WTC11 (cell line): ENCODE data around the gene NOL9. TPM values are rescaled to one million over a fixed set of nuclear protein-coding genes. Genes with fewer than 3 reads are reported as not detected.

Experiments used
- ATAC-seq: fragments of 200-7000 bp; cut with Tn5 transposase; 2 replicates; pipeline ENCODE4 v1.10.0; 2021; ENCODE audit warnings: mild to moderate bottlenecking, moderate library complexity
- CTCF ChIA-PET: fragments of 300-600 bp; sonication (Branson Sonifier 250); formaldehyde crosslinking; loops from one replicate; lab custom pipeline; 2021; ENCODE audit warnings: antibody characterized with exemption; lab: Charles Lee
- POLR2A ChIA-PET: fragments of 350-600 bp; sonication (Branson Sonifier 250); formaldehyde crosslinking; loops from one replicate; lab custom pipeline; 2021; ENCODE audit warnings: antibody characterized with exemption; lab: Charles Lee
- DNase-seq: peaks from one replicate; pipeline ENCODE4 v3.0.0; 2021; ENCODE audit warnings: low spot score
- H3K27ac Mint-ChIP-seq: 2 replicates; pipeline ENCODE4 v1.8.0; 2021; ENCODE audit warnings: mixed read lengths
- H3K27me3 Mint-ChIP-seq: 2 replicates; pipeline ENCODE4 v1.8.0; 2021; ENCODE audit warnings: low read depth, mild to moderate bottlenecking, moderate library complexity, mixed read lengths
- H3K36me3 Mint-ChIP-seq: 2 replicates; pipeline ENCODE4 v1.8.0; 2021; ENCODE audit warnings: mixed read lengths
- H3K4me1 Mint-ChIP-seq: 2 replicates; pipeline ENCODE4 v1.8.0; 2022; ENCODE audit warnings: mixed read lengths
- H3K4me3 Mint-ChIP-seq: 2 replicates; pipeline ENCODE4 v1.8.0; 2021; ENCODE audit warnings: mild to moderate bottlenecking, moderate library complexity, mixed read lengths
- H3K9me3 Mint-ChIP-seq: 2 replicates; pipeline ENCODE4 v1.8.0; 2021; ENCODE audit warnings: mixed read lengths
- ATF1 ChIP-seq: sonication (generic); formaldehyde crosslinking; IDR thresholded peaks from 2 replicates; pipeline ENCODE4 v1.8.1; 2023; ENCODE audit warnings: mild to moderate bottlenecking, moderate library complexity, missing genetic modification reagents
- CREM ChIP-seq: sonication (generic); formaldehyde crosslinking; IDR thresholded peaks from 2 replicates; pipeline ENCODE4 v1.8.1; 2022; ENCODE audit warnings: mild to moderate bottlenecking, missing genetic modification reagents, moderate library complexity
- FOXP1 ChIP-seq: sonication (generic); formaldehyde crosslinking; IDR thresholded peaks from 2 replicates; pipeline ENCODE4 v1.8.0; 2022; ENCODE audit warnings: missing genetic modification reagents, mild to moderate bottlenecking, moderate library complexity, borderline replicate concordance
- JAZF1 ChIP-seq: fragments of 250-450 bp; sonication (Bioruptor Pico); IDR thresholded peaks from 2 replicates; pipeline ENCODE4 v1.9.0; 2021; ENCODE audit warnings: moderate library complexity, mild to moderate bottlenecking, inconsistent platforms
- NFE2L1 ChIP-seq: sonication (generic); formaldehyde crosslinking; IDR thresholded peaks from 2 replicates; pipeline ENCODE4 v1.8.1; 2023; ENCODE audit warnings: missing genetic modification reagents
- NR2C2 ChIP-seq: sonication (generic); formaldehyde crosslinking; IDR thresholded peaks from 2 replicates; pipeline ENCODE4 v1.8.0; 2022; ENCODE audit warnings: mild to moderate bottlenecking, missing genetic modification reagents
- OVOL2 ChIP-seq: fragments of 250-450 bp; sonication (Bioruptor Pico); IDR thresholded peaks from 2 replicates; pipeline ENCODE4 v1.9.0; 2021; ENCODE audit warnings: mild to moderate bottlenecking, borderline replicate concordance
- TEAD4 ChIP-seq: sonication (generic); formaldehyde crosslinking; IDR thresholded peaks from 2 replicates; pipeline ENCODE4 v1.8.0; 2022; ENCODE audit warnings: mild to moderate bottlenecking, missing genetic modification reagents
- TP53 ChIP-seq: sonication (generic); formaldehyde crosslinking; IDR thresholded peaks from 2 replicates; pipeline ENCODE4 v1.8.1; 2023; ENCODE audit warnings: mild to moderate bottlenecking, missing genetic modification reagents
- ZNF317 ChIP-seq: sonication (generic); formaldehyde crosslinking; IDR thresholded peaks from 2 replicates; pipeline ENCODE4 v1.8.1; 2023; ENCODE audit warnings: low read depth, mild to moderate bottlenecking, moderate library complexity, missing genetic modification reagents, borderline replicate concordance
- total RNA-seq: library from RNA; stranded (reverse); gene quantifications from 3 replicates; pipeline ENCODE4 v1.2.3, GENCODE V29; 2021
- TF ChIP-seq, protein P1 (sequence below): fragments of 250-450 bp; sonication (Bioruptor Pico); IDR thresholded peaks from 2 replicates; pipeline ENCODE4 v1.9.0; 2021; ENCODE audit warnings: mild to moderate bottlenecking, borderline replicate concordance
- TF ChIP-seq, protein P2 (sequence below): sonication (generic); formaldehyde crosslinking; IDR thresholded peaks from 2 replicates; pipeline ENCODE4 v1.8.0; 2022; ENCODE audit warnings: mild to moderate bottlenecking, missing genetic modification reagents
- TF ChIP-seq, protein P3 (sequence below): fragments of 200-600 bp; IDR thresholded peaks from 2 replicates; pipeline ENCODE4 v1.8.0; 2022; ENCODE audit warnings: antibody characterized with exemption
- TF ChIP-seq, protein P4 (sequence below): sonication (generic); formaldehyde crosslinking; IDR thresholded peaks from 2 replicates; pipeline ENCODE4 v1.8.1; 2022; ENCODE audit warnings: low read depth, missing genetic modification reagents, borderline replicate concordance
- TF ChIP-seq, protein P5 (sequence below): sonication (generic); formaldehyde crosslinking; IDR thresholded peaks from 2 replicates; pipeline ENCODE4 v1.8.0; 2022; ENCODE audit warnings: mild to moderate bottlenecking, missing genetic modification reagents

The NOL9 gene
- total RNA-seq, 1 experiment from 2014 or later, result 37.4 TPM

DNA sequence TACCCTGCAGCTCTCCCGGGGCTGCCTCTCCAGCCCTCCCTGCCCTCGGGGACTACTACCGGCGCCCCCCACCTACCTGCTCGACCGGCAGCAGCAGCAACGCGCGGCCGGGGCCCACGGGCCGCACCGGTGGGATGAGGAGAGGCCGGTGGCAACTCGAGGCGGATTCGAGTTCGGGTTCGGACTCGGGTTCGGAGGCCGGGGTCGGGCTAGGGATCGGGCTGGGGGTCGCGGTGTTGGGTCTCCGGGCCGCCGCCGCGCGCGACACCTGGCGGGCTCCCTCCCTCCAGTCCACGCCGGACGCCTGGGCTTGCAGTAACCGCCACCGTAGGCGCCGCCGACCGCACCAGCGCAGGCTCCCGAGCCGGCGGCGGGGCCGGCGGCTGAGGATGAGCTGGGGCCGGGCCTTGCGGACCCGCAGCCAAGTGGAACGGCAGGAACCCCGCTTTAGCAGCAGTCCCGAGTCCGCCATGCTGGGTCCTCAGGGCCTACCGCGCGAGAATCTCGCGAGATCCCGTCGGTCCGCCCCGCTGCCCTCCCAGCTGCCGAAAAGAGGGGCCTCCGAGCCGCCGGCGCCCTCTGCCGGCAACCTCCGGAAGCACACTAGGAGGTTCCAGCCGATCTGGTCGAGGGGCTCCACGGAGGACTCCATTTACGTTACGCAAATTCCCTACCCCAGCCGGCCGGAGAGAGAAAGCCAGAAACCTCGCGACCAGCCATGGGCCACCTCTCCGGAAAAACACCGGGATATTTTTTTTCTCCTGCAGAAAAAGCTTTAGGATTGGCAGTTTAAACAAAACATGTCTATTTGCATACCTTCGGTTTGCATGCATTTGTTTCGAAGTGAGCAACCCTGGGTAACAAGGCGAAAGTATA, at the start of gene NOL9 (continued):
- TF ChIP-seq, protein P1, sequence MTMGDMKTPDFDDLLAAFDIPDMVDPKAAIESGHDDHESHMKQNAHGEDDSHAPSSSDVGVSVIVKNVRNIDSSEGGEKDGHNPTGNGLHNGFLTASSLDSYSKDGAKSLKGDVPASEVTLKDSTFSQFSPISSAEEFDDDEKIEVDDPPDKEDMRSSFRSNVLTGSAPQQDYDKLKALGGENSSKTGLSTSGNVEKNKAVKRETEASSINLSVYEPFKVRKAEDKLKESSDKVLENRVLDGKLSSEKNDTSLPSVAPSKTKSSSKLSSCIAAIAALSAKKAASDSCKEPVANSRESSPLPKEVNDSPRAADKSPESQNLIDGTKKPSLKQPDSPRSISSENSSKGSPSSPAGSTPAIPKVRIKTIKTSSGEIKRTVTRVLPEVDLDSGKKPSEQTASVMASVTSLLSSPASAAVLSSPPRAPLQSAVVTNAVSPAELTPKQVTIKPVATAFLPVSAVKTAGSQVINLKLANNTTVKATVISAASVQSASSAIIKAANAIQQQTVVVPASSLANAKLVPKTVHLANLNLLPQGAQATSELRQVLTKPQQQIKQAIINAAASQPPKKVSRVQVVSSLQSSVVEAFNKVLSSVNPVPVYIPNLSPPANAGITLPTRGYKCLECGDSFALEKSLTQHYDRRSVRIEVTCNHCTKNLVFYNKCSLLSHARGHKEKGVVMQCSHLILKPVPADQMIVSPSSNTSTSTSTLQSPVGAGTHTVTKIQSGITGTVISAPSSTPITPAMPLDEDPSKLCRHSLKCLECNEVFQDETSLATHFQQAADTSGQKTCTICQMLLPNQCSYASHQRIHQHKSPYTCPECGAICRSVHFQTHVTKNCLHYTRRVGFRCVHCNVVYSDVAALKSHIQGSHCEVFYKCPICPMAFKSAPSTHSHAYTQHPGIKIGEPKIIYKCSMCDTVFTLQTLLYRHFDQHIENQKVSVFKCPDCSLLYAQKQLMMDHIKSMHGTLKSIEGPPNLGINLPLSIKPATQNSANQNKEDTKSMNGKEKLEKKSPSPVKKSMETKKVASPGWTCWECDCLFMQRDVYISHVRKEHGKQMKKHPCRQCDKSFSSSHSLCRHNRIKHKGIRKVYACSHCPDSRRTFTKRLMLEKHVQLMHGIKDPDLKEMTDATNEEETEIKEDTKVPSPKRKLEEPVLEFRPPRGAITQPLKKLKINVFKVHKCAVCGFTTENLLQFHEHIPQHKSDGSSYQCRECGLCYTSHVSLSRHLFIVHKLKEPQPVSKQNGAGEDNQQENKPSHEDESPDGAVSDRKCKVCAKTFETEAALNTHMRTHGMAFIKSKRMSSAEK, result no peak
- TF ChIP-seq OVOL2, result no peak
- TF ChIP-seq JAZF1 (CRISPR knock-in tag), result no peak
- TF ChIP-seq, protein P2, sequence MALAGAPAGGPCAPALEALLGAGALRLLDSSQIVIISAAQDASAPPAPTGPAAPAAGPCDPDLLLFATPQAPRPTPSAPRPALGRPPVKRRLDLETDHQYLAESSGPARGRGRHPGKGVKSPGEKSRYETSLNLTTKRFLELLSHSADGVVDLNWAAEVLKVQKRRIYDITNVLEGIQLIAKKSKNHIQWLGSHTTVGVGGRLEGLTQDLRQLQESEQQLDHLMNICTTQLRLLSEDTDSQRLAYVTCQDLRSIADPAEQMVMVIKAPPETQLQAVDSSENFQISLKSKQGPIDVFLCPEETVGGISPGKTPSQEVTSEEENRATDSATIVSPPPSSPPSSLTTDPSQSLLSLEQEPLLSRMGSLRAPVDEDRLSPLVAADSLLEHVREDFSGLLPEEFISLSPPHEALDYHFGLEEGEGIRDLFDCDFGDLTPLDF (CRISPR knock-in tag), result no peak
- 0 out of 2 replicates have a peak, but pooled peaks have one; percentile 18 for TF ChIP-seq ATF1 (CRISPR knock-in tag)

DNA sequence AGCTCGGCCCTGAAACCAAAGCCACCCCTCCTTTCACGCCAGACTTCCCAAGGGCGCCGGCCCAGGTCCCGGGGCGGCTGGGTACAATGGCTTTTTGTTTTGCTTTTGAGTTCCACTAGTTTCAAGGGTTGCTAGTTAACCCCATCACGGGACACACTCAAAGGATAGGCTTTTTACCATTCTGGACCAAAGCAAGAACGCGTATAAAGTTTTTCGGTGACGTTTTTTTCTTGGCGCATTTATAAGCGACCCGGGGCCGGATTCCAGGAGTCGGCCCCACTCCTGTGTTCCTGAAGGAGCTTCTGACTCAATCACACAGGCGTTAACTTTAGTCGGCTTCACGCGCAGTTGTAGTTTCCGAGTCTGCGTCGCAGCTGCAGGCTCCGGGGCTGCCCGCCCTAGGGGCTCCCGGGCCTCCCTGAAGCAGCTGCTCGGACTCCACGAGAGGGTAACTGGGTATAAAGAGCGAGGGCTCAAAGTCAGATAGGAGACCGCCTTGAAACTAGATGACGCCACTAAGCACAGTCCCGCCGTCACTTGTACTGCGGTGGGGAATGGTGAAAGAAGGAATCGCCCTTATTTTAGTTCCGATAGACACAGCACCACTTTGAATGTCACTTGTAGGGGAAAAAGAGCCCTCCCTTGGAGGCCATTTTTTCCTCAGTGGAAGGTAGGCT, 49.1 kb upstream of the NOL9 start:
- no peaks in the 10 kb centered on the region for H3K36me3 Mint-ChIP-seq

DNA sequence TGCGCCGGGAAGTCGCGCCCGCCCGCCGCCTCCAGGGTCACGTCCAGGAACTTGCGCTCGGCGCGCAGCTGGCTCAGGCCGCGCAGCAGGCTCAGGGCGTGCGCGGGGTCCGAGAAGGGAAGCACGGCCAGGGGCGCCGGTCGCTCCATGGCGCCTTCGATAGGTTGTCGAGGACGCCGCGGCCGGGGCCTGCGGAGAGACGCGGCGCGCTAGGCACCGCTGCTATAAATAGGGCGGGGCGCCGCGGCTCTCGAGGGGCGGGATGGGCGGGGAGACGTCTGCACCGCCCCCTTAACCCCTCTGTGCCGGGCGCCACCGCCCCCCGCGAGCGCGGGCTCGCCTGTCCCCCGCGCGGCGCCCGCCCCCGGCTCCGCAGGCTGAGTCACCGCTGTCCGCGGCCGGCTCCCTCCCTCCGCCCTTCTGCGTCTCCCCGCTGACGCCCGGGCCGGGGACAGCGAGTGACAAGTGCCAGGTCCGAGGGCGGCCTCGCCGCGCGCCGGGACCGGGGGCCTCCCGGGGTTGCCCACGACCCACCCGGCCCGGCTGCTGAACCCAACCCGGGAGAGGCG, 48.4 kb upstream of the NOL9 start, which contains the start of gene KLHL21:
TSS of gene KLHL21 (minus strand) at position 201 of the 569 bp plus-strand sequence. CDS start at position 149, 52 bp downstream.
- H3K27me3 Mint-ChIP-seq, result no peaks in the 10 kb centered on the region; the same call in 1 of the 2 replicates
- H3K4me3 Mint-ChIP-seq, result peak within 1 kb of the TSS; percentile 80
- ChIA-PET POLR2A (interaction anchor here (0.8 to 1.7 kb wide), 8 partner anchors 10 to 44 kb away, joined by 3 to 8 read pairs (median 4); partner anchors contain the start of genes PHF13 and ZBTB48), CTCF (interaction anchor here (0.6 to 1.9 kb wide), 12 partner anchors 11 to 468 kb away, joined by 3 to 10 read pairs (median 4); partner anchors contain the start of genes NOL9, PHF13, THAP3 and ZBTB48)
- H3K4me1 Mint-ChIP-seq, result peaks cover 23% of the 10 kb centered on the region
- H3K9me3 Mint-ChIP-seq, result no peaks in the 10 kb centered on the region
- peak; percentile 78 for DNase-seq
- ATAC-seq, result peak; percentile 51
- peaks cover 3% of the 10 kb centered on the region; the same call in 1 of the 2 replicates for H3K36me3 Mint-ChIP-seq
- H3K27ac Mint-ChIP-seq, result peak within 1 kb of the TSS; percentile 97
- TF ChIP-seq FOXP1 (no peak), ZNF317 (CRISPR knock-in tag) (no peak), TP53 (CRISPR knock-in tag) (no peak), NFE2L1 (CRISPR knock-in tag) (no peak), NR2C2 (CRISPR knock-in tag) (no peak)
- TF ChIP-seq, protein P3, sequence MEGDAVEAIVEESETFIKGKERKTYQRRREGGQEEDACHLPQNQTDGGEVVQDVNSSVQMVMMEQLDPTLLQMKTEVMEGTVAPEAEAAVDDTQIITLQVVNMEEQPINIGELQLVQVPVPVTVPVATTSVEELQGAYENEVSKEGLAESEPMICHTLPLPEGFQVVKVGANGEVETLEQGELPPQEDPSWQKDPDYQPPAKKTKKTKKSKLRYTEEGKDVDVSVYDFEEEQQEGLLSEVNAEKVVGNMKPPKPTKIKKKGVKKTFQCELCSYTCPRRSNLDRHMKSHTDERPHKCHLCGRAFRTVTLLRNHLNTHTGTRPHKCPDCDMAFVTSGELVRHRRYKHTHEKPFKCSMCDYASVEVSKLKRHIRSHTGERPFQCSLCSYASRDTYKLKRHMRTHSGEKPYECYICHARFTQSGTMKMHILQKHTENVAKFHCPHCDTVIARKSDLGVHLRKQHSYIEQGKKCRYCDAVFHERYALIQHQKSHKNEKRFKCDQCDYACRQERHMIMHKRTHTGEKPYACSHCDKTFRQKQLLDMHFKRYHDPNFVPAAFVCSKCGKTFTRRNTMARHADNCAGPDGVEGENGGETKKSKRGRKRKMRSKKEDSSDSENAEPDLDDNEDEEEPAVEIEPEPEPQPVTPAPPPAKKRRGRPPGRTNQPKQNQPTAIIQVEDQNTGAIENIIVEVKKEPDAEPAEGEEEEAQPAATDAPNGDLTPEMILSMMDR, result no peak
- TF ChIP-seq, protein P1, result no peak
- TF ChIP-seq, protein P4, sequence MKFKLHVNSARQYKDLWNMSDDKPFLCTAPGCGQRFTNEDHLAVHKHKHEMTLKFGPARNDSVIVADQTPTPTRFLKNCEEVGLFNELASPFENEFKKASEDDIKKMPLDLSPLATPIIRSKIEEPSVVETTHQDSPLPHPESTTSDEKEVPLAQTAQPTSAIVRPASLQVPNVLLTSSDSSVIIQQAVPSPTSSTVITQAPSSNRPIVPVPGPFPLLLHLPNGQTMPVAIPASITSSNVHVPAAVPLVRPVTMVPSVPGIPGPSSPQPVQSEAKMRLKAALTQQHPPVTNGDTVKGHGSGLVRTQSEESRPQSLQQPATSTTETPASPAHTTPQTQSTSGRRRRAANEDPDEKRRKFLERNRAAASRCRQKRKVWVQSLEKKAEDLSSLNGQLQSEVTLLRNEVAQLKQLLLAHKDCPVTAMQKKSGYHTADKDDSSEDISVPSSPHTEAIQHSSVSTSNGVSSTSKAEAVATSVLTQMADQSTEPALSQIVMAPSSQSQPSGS (CRISPR knock-in tag), result no peak

More for the DNA sequence above, 49.1 kb upstream of the NOL9 start:
- ChIA-PET POLR2A (interaction anchor here (1.0 to 1.8 kb wide), 5 partner anchors 9 to 43 kb away, joined by 3 to 8 read pairs (median 5); partner anchors contain the start of genes THAP3 and ZBTB48), CTCF (interaction anchor here (0.6 to 2.3 kb wide), 15 partner anchors 10 to 474 kb away, joined by 3 to 10 read pairs (median 4); partner anchors contain the start of genes ACOT7, NOL9, PHF13 and TAS1R1)
- peak overlapping the region; percentile 80 for H3K4me3 Mint-ChIP-seq
- H3K27me3 Mint-ChIP-seq, result no peaks in the 10 kb centered on the region; the same call in 1 of the 2 replicates
- H3K27ac Mint-ChIP-seq, result peak overlapping the region; percentile 97
- peaks cover 23% of the 10 kb centered on the region for H3K4me1 Mint-ChIP-seq
- no peaks in the 10 kb centered on the region for H3K9me3 Mint-ChIP-seq
- DNase-seq (no peak), ATAC-seq (peak; percentile 10)
- no peak for TF ChIP-seq TEAD4 (CRISPR knock-in tag)
- TF ChIP-seq, protein P5, sequence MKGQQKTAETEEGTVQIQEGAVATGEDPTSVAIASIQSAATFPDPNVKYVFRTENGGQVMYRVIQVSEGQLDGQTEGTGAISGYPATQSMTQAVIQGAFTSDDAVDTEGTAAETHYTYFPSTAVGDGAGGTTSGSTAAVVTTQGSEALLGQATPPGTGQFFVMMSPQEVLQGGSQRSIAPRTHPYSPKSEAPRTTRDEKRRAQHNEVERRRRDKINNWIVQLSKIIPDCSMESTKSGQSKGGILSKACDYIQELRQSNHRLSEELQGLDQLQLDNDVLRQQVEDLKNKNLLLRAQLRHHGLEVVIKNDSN (CRISPR knock-in tag), result peak; percentile 28; the same call in 1 of the 2 replicates
- 0 out of 2 replicates have a peak, but pooled peaks have one; percentile 23 for TF ChIP-seq CREM
